GM12878 (cell line): ENCODE data around the gene OPN1SW. TPM values are rescaled to one million over a fixed set of nuclear protein-coding genes. Genes with fewer than 3 reads are reported as not detected.

ENCODE experiments used
- ATAC-seq: fragments of 200-7000 bp; cut with Tn5 transposase; 3 replicates; pipeline ENCODE4 v1.9.1; 2020; ENCODE audit warnings: mild to moderate bottlenecking, moderate library complexity
- BruUV-seq: library from RNA; stranded (reverse); fragments of 400-500 nt; replicated peaks from 2 replicates; lab custom pipeline; 2021; lab: Mats Ljungman, UMichigan
- CTCF ChIA-PET: fragments of 300-600 bp; sonication (Branson Sonifier 250); formaldehyde crosslinking; extraction: SDS; loops from one replicate; lab custom pipeline; 2021; ENCODE audit warnings: inconsistent platforms; lab: Yijun Ruan, JAX
- POLR2A ChIA-PET: fragments of 350-600 bp; formaldehyde crosslinking; extraction: SDS; loops from one replicate; lab custom pipeline; 2021; ENCODE audit warnings: inconsistent platforms; lab: Charles Lee
- RAD21 ChIA-PET: fragments of 300-600 bp; sonication (Branson Sonifier 250); formaldehyde crosslinking; loops from one replicate; lab custom pipeline; 2023; ENCODE audit warnings: antibody characterized with exemption; ENCODE audit not compliant: unreplicated experiment; lab: Charles Lee
- SMC1A ChIA-PET: fragments of 300-600 bp; sonication (Branson Sonifier 250); formaldehyde crosslinking; loops from one replicate; lab custom pipeline; 2023; ENCODE audit not compliant: unreplicated experiment, uncharacterized antibody; lab: Charles Lee
- DNase-seq: peaks from one replicate; pipeline ENCODE4 v3.0.0-alpha.2; 2011; ENCODE audit warnings: low read depth, low spot score
- FAIRE-seq: peaks from 3 replicates; lab custom pipeline; 2011; peaks lifted over from hg19 to GRCh38; lab: Jason Lieb, UNC
- H2AFZ ChIP-seq: 2 replicates; pipeline ENCODE4 v1.6.0; 2011; ENCODE audit warnings: low read depth, low read length, control low read depth; ENCODE audit not compliant: control insufficient read depth
- H3K27ac ChIP-seq: 2 replicates; pipeline ENCODE4 v1.5.1; 2011; ENCODE audit warnings: control low read depth; ENCODE audit not compliant: control insufficient read depth, insufficient read depth
- H3K27me3 ChIP-seq, 2 experiments: replicated peaks in 1 of 2; 2 replicates each; pipeline versions ENCODE4 v1.6.0 to v1.6.1; 2011; ENCODE audit warnings: low read length in 1 of 2; ENCODE audit not compliant: control insufficient read depth in 2 of 2, insufficient read depth in 2 of 2
- H3K36me3 ChIP-seq, 2 experiments: 2 replicates each; pipeline ENCODE4 v1.5.1; 2011; ENCODE audit warnings: low read length in 1 of 2; ENCODE audit not compliant: control insufficient read depth in 2 of 2, insufficient read depth in 2 of 2
- H3K4me1 ChIP-seq: 2 replicates; pipeline ENCODE4 v1.6.1; 2011; ENCODE audit warnings: mild to moderate bottlenecking, low read length, moderate library complexity, mixed read lengths; ENCODE audit not compliant: control insufficient read depth, insufficient read depth
- H3K4me2 ChIP-seq: 2 replicates; pipeline ENCODE4 v1.6.0; 2011; ENCODE audit warnings: control low read depth; ENCODE audit not compliant: control insufficient read depth, insufficient read depth
- H3K4me3 ChIP-seq: fragments of 200-600 bp; sonication (generic); 2 replicates; pipeline ENCODE4 v1.5.1; 2016
- H3K79me2 ChIP-seq: 2 replicates; pipeline ENCODE4 v1.6.0; 2011; ENCODE audit warnings: low read length; ENCODE audit not compliant: control insufficient read depth, insufficient read depth
- H3K9ac ChIP-seq: 2 replicates; pipeline ENCODE4 v1.8.0; 2011; ENCODE audit warnings: low read length, control low read depth, mixed read lengths; ENCODE audit not compliant: control insufficient read depth, insufficient read depth
- H3K9me3 ChIP-seq: replicated peaks from 3 replicates; pipeline ENCODE4 v1.5.1; 2011; ENCODE audit warnings: mild to moderate bottlenecking, low read length; ENCODE audit not compliant: control insufficient read depth, insufficient read depth
- H4K20me1 ChIP-seq: 2 replicates; pipeline ENCODE4 v1.6.0; 2011; ENCODE audit not compliant: control insufficient read depth, insufficient read depth
- ATF3 ChIP-seq: IDR thresholded peaks from 2 replicates; pipeline ENCODE4 v1.6.1; 2011; ENCODE audit warnings: low read depth, mild to moderate bottlenecking, low read length, moderate library complexity, borderline replicate concordance; ENCODE audit errors: extremely low read depth
- CREB1 ChIP-seq: IDR thresholded peaks from 2 replicates; pipeline ENCODE4 v1.6.1; 2012; ENCODE audit warnings: low read depth, mild to moderate bottlenecking, inconsistent platforms
- CTCF ChIP-seq, 3 experiments: IDR thresholded peaks in 2 of 3; conservative IDR thresholded peaks in 1 of 3; 2 replicates each; pipeline ENCODE4 v1.5.1; 2011; ENCODE audit warnings: low read depth in 3 of 3, low read length in 3 of 3, mild to moderate bottlenecking in 3 of 3, control low read depth in 2 of 3, moderate library complexity in 2 of 3, inconsistent platforms in 1 of 3, mixed read lengths in 1 of 3; ENCODE audit not compliant: control insufficient read depth in 2 of 3, insufficient read depth in 1 of 3; ENCODE audit errors: extremely low read depth in 1 of 3
- EED ChIP-seq: sonication (generic); IDR thresholded peaks from 2 replicates; pipeline ENCODE4 v1.6.1; 2016; ENCODE audit warnings: antibody characterized with exemption, low read depth
- EP300 ChIP-seq, 2 experiments: fragments of 150-350 bp in 1 of 2; IDR thresholded peaks; 2 replicates each; pipeline ENCODE4 v1.6.1; 2011 to 2012; ENCODE audit warnings: low read depth in 2 of 2, low read length in 2 of 2, borderline replicate concordance in 1 of 2, improper control_type of control experiment in 1 of 2, inconsistent platforms in 1 of 2; ENCODE audit not compliant: control insufficient read depth in 1 of 2
- HDAC6 ChIP-seq: fragments of 200-600 bp; sonication (generic); IDR thresholded peaks from one replicate; pipeline ENCODE4 v1.8.0; 2017; ENCODE audit warnings: antibody characterized with exemption; ENCODE audit not compliant: unreplicated experiment
- IKZF1 ChIP-seq: fragments of 450-650 bp; conservative IDR thresholded peaks from 2 replicates; pipeline ENCODE4 v1.6.1; 2017; ENCODE audit warnings: antibody characterized with exemption, mild to moderate bottlenecking
- MTA3 ChIP-seq: IDR thresholded peaks from 2 replicates; pipeline ENCODE4 v1.6.1; 2012; ENCODE audit warnings: low read length, inconsistent platforms, borderline replicate concordance
- MXI1 ChIP-seq: fragments of 150-350 bp; IDR thresholded peaks from 2 replicates; pipeline ENCODE4 v1.6.1; 2011; ENCODE audit warnings: low read depth, mild to moderate bottlenecking, inconsistent platforms, low read length, improper control_type of control experiment
- NR2F1 ChIP-seq: fragments of 450-650 bp; conservative IDR thresholded peaks from 2 replicates; pipeline ENCODE4 v1.6.1; 2017; ENCODE audit warnings: mild to moderate bottlenecking
- RAD21 ChIP-seq: IDR thresholded peaks from 2 replicates; pipeline ENCODE4 v1.6.1; 2011; ENCODE audit warnings: mild to moderate bottlenecking, low read depth, low read length, moderate library complexity; ENCODE audit not compliant: insufficient read depth
- SP1 ChIP-seq: IDR thresholded peaks from one replicate; pipeline ENCODE4 v1.6.1; 2011; ENCODE audit warnings: low read depth, low read length
- USF1 ChIP-seq: IDR thresholded peaks from 2 replicates; pipeline ENCODE4 v1.6.1; 2011; ENCODE audit warnings: borderline replicate concordance, low read depth, mild to moderate bottlenecking, moderate library complexity, mixed read lengths, low read length; ENCODE audit not compliant: insufficient read depth; ENCODE audit errors: extremely low read length
- ZSCAN29 ChIP-seq: fragments of 450-650 bp; IDR thresholded peaks from 2 replicates; pipeline ENCODE4 v1.6.1; 2017; ENCODE audit warnings: mild to moderate bottlenecking, moderate library complexity
- WGBS: methylation state at CpG from one replicate; pipeline ENCODE4 v1.1.6; 2016; ENCODE audit warnings: low lambda C conversion rate; ENCODE audit not compliant: insufficient replicate concordance, insufficient coverage; ENCODE audit errors: missing lambda C conversion rate; 5-methylcytosine and 5-hydroxymethylcytosine counted together
- in situ Hi-C: fragments of 300-500 bp; cut with MboI; formaldehyde crosslinking; loops from 9 replicates; pipeline ENCODE4 v1.14.3; 2018; ENCODE audit warnings: mixed read lengths
- intact Hi-C: fragments of 100-400 bp; cut with micrococcal nuclease; formaldehyde crosslinking; loops from one replicate; pipeline ENCODE4 v1.14.2; 2022; ENCODE audit not compliant: unreplicated experiment
- polyA plus RNA-seq, 11 experiments: library from polyadenylated mRNA; depleted of rRNA in 4 of 11; unstranded in 6 of 11; stranded (reverse) in 5 of 11; fragments of >200 nt; fragmentation: Nextera tagmentation in 4 of 11; fragmentation: Illumina TruSeq in 1 of 11; extraction: Ambion mirVana in 4 of 11; extraction: Trizol in 1 of 11; gene quantifications; 1 replicate in 1 of 11; 2 replicates in 10 of 11; pipeline versions ENCODE4 v1.2.1 to v1.2.3, GENCODE V29; 2011 to 2016; ENCODE audit warnings: inconsistent platforms in 2 of 11, missing spikeins in 2 of 11, low read depth in 1 of 11
- total RNA-seq, 4 experiments: library from RNA; depleted of rRNA in 3 of 4; stranded (reverse); fragments of >200 nt in 3 of 4; fragmentation: Illumina TruSeq in 1 of 4; extraction: Trizol in 1 of 4; gene quantifications; 2 replicates each; pipeline versions ENCODE4 v1.2.1 to v1.2.3, GENCODE V29; 2013 to 2021

Gene OPN1SW
- total and polyA plus RNA-seq, 10 of the 15 experiments (the other 5 are each of a cell fraction or from before 2014, with no cell fraction given), result 0.11 to 0.35 (median 0.19) TPM; not detected in 6

- ChIA-PET SMC1A (interaction anchor here (0.6 to 1.7 kb wide), 6 partner anchors 13 to 1323 kb away, joined by 3 to 5 read pairs (median 3); no protein-coding TSS in a partner anchor), CTCF (interaction anchor here (0.8 to 2.1 kb wide), 6 partner anchors 11 to 475 kb away, joined by 3 to 6 read pairs (median 4); partner anchors contain the start of genes ATP6V1F and GARIN1A), POLR2A (interaction anchor here (0.5 to 0.9 kb wide), 2 partner anchors 8 to 50 kb away, joined by 3 to 5 read pairs; no protein-coding TSS in a partner anchor), RAD21 (interaction anchor here (1.0 kb wide), 1 partner anchor 63 kb away, joined by 6 read pairs; no protein-coding TSS in a partner anchor)
- Histone ChIP-seq H3K4me3 (no peak overlapping the region; the same call in 1 of the 2 replicates), H3K4me2 (no peak overlapping the region; the same call in 1 of the 2 replicates), H3K79me2 (peaks cover 88% of the 10 kb centered on the region), H3K27me3 (no peaks in the 10 kb centered on the region), H3K4me1 (peaks cover 5% of the 10 kb centered on the region; the same call in 1 of the 2 replicates), H3K9me3 (no peaks in the 10 kb centered on the region), H2AFZ (no peak overlapping the region), H3K9ac (no peak overlapping the region), H3K27ac (no peak overlapping the region), H3K36me3 (no peaks in the 10 kb centered on the region; a peak in 1 of 4 replicates), H4K20me1 (no peaks in the 10 kb centered on the region)
- intact Hi-C loops (no loop called here), in situ Hi-C loops (no loop called here)
- ATAC-seq (no peak), FAIRE-seq (no peak), DNase-seq (no peak)
- 93% methylated on average over 7 of the region's 7 CpGs for WGBS
- BruUV-seq, result no TSS peak
- TF ChIP-seq USF1 (no peak), SP1 (no peak), RAD21 (no peak), EP300 (IDR thresholded peaks at IDR 0.05; ENCODE audit: borderline replicate concordance in 1 of 2, control insufficient read depth in 1 of 2, low read depth in 2 of 2, low read length in 2 of 2) (no peak), EED (no peak), IKZF1 (no peak), ATF3 (no peak), HDAC6 (no peak), NR2F1 (no peak), MTA3 (no peak), ZSCAN29 (no peak), MXI1 (no peak), CTCF (IDR thresholded peaks at IDR 0.05 in 2 of 3, conservative IDR thresholded peaks at IDR 0.05 in 1 of 3; ENCODE audit: control insufficient read depth in 2 of 3, extremely low read depth in 1 of 3, insufficient read depth in 1 of 3, low read depth in 3 of 3, low read length in 3 of 3) (no peak), CREB1 (no peak)
- TF ChIP-seq, all 136 proteins: peak for 0
These were observed 32.4 kb downstream of the OPN1SW start for GRCh38 chr7:128743112-128743772.
